ENCODE results near the gene LRRC59. TPM values are rescaled to one million over a fixed set of nuclear protein-coding genes. Genes with fewer than 3 reads are reported as not detected.
"Not testable (repeated sequence)": the region's sequence is repeated elsewhere in the genome, so short reads cannot be mapped to it uniquely, and the experiment has no call there.

LRRC59 gene
- total RNA-seq, 4 donors from 2014 or later = 57.0 to 89.1 (median 73.2) TPM

- DNase-seq = no peak
- Histone ChIP-seq H3K4me1 (peaks cover 0 to 27% (median 6%) of the 10 kb centered on the region in 4 donors), H3K4me3 (no peak overlapping the region), H3K27ac (no peak overlapping the region), H3K36me3 (peaks cover 0 to 5% (median 0%) of the 10 kb centered on the region in 3 donors), H3K27me3 (no peaks in the 10 kb centered on the region), H3K9me3 (no peaks in the 10 kb centered on the region)
- no peak for TF ChIP-seq POLR2A (IDR thresholded peaks at IDR 0.05)
- TF ChIP-seq, protein P1, sequence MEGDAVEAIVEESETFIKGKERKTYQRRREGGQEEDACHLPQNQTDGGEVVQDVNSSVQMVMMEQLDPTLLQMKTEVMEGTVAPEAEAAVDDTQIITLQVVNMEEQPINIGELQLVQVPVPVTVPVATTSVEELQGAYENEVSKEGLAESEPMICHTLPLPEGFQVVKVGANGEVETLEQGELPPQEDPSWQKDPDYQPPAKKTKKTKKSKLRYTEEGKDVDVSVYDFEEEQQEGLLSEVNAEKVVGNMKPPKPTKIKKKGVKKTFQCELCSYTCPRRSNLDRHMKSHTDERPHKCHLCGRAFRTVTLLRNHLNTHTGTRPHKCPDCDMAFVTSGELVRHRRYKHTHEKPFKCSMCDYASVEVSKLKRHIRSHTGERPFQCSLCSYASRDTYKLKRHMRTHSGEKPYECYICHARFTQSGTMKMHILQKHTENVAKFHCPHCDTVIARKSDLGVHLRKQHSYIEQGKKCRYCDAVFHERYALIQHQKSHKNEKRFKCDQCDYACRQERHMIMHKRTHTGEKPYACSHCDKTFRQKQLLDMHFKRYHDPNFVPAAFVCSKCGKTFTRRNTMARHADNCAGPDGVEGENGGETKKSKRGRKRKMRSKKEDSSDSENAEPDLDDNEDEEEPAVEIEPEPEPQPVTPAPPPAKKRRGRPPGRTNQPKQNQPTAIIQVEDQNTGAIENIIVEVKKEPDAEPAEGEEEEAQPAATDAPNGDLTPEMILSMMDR (IDR thresholded peaks at IDR 0.05) = no peak
Measured at GRCh38 chr17:50430821-50431618, 33.7 kb upstream of the LRRC59 start.

DNA sequence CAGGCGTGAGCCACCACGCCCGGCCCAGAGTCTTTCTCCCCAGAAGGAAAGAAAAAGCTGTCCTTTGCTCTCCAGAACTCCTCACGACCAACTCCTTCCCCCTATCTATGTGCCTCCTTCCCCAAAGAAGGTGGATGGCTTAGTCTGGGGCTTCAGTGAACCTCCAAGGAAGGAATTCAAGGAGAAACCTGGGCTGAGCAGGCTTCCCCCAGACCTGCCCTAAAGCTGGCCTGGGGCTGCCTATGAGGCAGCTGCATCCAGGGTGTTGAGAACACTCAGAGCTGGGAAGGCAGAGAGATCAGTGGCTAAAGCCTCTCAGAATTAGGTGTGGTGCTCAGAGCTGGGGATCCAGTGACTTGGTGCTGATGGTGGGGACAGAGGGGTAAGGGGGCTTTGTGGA lies 32.5 kb upstream of the LRRC59 start:
- DNase-seq = no peak
- H3K27me3 ChIP-seq = no peaks in the 10 kb centered on the region
- peaks cover 0 to 5% (median 0%) of the 10 kb centered on the region in 3 donors for H3K36me3 ChIP-seq
- TF ChIP-seq POLR2A (IDR thresholded peaks at IDR 0.05) = no peak
- TF ChIP-seq, protein P1 (IDR thresholded peaks at IDR 0.05) = no peak
- no peak overlapping the region for H3K4me3 ChIP-seq
- H3K9me3 ChIP-seq = no peaks in the 10 kb centered on the region
- peaks cover 0 to 37% (median 14%) of the 10 kb centered on the region in 4 donors for H3K4me1 ChIP-seq
- no peak overlapping the region for H3K27ac ChIP-seq

DNA sequence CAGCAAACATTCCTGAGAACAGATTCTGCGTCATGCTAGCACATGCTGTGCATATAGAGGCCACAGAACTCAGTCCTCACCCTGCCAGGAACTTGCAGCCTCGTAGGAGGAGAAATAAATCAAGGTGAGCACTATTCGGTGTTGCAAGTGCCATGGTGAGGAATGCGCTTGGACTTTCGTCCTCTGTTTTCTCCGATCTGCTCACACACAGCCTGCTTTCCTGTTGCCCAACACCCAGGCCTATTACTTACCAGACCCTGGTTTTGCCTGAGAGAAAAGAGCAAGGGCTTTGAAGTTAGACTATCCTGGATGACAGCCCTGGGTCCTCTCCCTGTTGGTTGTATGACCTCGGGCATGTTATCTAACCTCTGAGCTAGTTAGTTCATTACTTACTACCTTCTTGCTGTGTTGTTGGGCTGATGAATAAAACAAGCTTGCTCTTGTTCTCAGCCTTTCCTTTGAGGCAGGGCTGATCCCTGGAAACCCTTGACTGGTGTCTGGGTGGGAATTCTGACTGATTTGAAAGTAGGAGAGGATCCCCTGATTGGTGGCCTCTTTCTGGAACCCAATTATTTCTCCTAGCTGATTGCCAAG lies 31.6 kb upstream of the LRRC59 start:
- H3K9me3 ChIP-seq = no peaks in the 10 kb centered on the region
- H3K27me3 ChIP-seq = no peaks in the 10 kb centered on the region
- peak in 2 of 3 donors; percentile 61 to 73 for DNase-seq
- peak in 1 of 2 donors; percentile 24 for TF ChIP-seq POLR2A (IDR thresholded peaks at IDR 0.05)
- TF ChIP-seq, protein P1 (IDR thresholded peaks at IDR 0.05) = no peak
- H3K4me3 ChIP-seq = peak overlapping the region in 1 of 4 donors; percentile 13
- H3K36me3 ChIP-seq = peaks cover 0 to 5% (median 0%) of the 10 kb centered on the region in 3 donors
- peaks cover 0 to 41% (median 14%) of the 10 kb centered on the region in 4 donors for H3K4me1 ChIP-seq
- H3K27ac ChIP-seq = peak overlapping the region in 2 of 4 donors; percentile 82 to 84

GRCh38 chr17:50428126-50428525 lies 30.8 kb upstream of the LRRC59 start:
- Histone ChIP-seq H3K4me3 (peak overlapping the region in 1 of 4 donors; percentile 21), H3K27ac (peak overlapping the region in 2 of 4 donors; percentile 82 to 84), H3K4me1 (peaks cover 0 to 41% (median 14%) of the 10 kb centered on the region in 4 donors)
- H3K36me3 ChIP-seq, DNase-seq, H3K27me3 ChIP-seq, H3K9me3 ChIP-seq: not testable (repeated sequence)

GRCh38 chr17:50426814-50427787 lies 29.8 kb upstream of the LRRC59 start:
- TF ChIP-seq POLR2A (IDR thresholded peaks at IDR 0.05) = peak; percentile 25
- TF ChIP-seq, protein P1 (IDR thresholded peaks at IDR 0.05) = peak in 1 of 6 experiments; percentile 26
- no peaks in the 10 kb centered on the region for H3K9me3 ChIP-seq
- peak overlapping the region; percentile 60 to 85 (median 76) for H3K4me3 ChIP-seq
- H3K27ac ChIP-seq = peak overlapping the region; percentile 73 to 91 (median 83)
- peak in 2 of 3 donors; percentile 62 to 71 for DNase-seq
- H3K36me3 ChIP-seq = no peaks in the 10 kb centered on the region
- no peaks in the 10 kb centered on the region for H3K27me3 ChIP-seq
- peaks cover 0 to 41% (median 14%) of the 10 kb centered on the region in 4 donors for H3K4me1 ChIP-seq
